Keratinocyte (primary cell): ENCODE measurements around the gene PRKN.

Experiments
- EZH2 ChIP-seq: IDR thresholded peaks from one replicate; pipeline ENCODE4 v1.6.1; 2012; ENCODE audit warnings: inconsistent platforms, mild to moderate bottlenecking, low read length, moderate library complexity
- TF ChIP-seq, protein P1 (sequence below), 3 experiments: IDR thresholded peaks in 1 of 3; conservative IDR thresholded peaks in 1 of 3; optimal IDR thresholded peaks in 1 of 3; 2 replicates in 2 of 3; 3 replicates in 1 of 3; pipeline versions ENCODE3 to v1.5.1; 2011; ENCODE audit warnings: low read length in 3 of 3, mild to moderate bottlenecking in 3 of 3, moderate library complexity in 2 of 3, control low read depth in 1 of 3, inconsistent platforms in 1 of 3; ENCODE audit not compliant: insufficient read depth in 2 of 3; ENCODE audit errors: extremely low read depth in 1 of 3

DNA sequence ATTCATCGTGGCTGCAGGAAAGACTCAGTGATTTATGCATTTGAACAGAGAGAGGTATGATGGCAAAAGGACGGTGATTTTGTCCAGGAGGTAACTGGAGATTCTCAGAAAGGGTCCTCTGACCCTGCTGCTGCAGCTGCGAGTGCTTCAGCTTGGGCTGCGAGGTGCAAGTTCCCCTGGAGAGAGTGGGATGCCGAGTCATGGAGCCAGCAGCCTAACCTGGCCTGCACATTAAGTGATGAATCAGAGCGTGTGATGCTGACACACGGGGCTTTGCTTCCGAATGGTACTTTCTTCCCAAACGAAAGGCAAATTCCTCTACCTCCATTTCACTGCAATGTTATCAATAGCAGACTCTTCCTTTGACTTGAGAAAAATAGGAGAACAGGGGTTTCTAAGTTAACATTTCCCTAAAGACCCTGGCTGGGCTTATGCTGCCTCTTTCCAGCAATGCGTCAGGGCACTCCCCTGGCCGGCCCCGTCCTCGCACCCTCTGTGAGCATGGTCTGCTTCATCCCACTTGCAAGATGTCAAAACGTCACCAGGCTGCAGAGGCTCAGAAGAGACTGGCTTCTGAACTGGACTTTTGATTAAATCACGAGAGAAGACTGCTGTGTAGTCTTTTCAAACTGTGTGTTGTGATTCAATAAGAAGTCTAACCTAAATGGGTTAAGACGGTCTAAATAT lies 825.7 kb downstream of the PRKN start:
- TF ChIP-seq, protein P1, sequence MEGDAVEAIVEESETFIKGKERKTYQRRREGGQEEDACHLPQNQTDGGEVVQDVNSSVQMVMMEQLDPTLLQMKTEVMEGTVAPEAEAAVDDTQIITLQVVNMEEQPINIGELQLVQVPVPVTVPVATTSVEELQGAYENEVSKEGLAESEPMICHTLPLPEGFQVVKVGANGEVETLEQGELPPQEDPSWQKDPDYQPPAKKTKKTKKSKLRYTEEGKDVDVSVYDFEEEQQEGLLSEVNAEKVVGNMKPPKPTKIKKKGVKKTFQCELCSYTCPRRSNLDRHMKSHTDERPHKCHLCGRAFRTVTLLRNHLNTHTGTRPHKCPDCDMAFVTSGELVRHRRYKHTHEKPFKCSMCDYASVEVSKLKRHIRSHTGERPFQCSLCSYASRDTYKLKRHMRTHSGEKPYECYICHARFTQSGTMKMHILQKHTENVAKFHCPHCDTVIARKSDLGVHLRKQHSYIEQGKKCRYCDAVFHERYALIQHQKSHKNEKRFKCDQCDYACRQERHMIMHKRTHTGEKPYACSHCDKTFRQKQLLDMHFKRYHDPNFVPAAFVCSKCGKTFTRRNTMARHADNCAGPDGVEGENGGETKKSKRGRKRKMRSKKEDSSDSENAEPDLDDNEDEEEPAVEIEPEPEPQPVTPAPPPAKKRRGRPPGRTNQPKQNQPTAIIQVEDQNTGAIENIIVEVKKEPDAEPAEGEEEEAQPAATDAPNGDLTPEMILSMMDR (optimal IDR thresholded peaks at IDR 0.05 in 1 of 3, IDR thresholded peaks at IDR 0.05 in 1 of 3, conservative IDR thresholded peaks at IDR 0.05 in 1 of 3; ENCODE audit: extremely low read depth in 1 of 3, insufficient read depth in 2 of 3, low read length in 3 of 3) = no peak
- no peak for TF ChIP-seq EZH2
